ENCODE measurements around the gene PPP1R9A.

The PPP1R9A gene

GRCh38 chr7:95066737-95067530 lies 159.5 kb downstream of the PPP1R9A start (continued):
- TF ChIP-seq ZNF768 (tag by site-specific recombination; IDR thresholded peaks at IDR 0.05) (no peak), ZNF561 (tag by site-specific recombination; IDR thresholded peaks at IDR 0.05; ENCODE audit: borderline replicate concordance) (peak; percentile 62; the same call in 1 of the 2 replicates), ZNF114 (tag by site-specific recombination; IDR thresholded peaks at IDR 0.05) (no peak), ZNF792 (tag by site-specific recombination; IDR thresholded peaks at IDR 0.05) (no peak), ZNF660 (tag by site-specific recombination; IDR thresholded peaks at IDR 0.05) (no peak), ZNF416 (tag by site-specific recombination; IDR thresholded peaks at IDR 0.05) (no peak), ZBTB48 (tag by site-specific recombination; IDR thresholded peaks at IDR 0.05) (no peak), SALL2 (tag by site-specific recombination; IDR thresholded peaks at IDR 0.05; ENCODE audit: borderline replicate concordance) (no peak), ZBTB8A (tag by site-specific recombination; IDR thresholded peaks at IDR 0.05) (no peak), ZNF843 (tag by site-specific recombination; IDR thresholded peaks at IDR 0.05) (peak; percentile 95), PRDM6 (tag by site-specific recombination; IDR thresholded peaks at IDR 0.05) (peak; percentile 90), ZFP37 (tag by site-specific recombination; IDR thresholded peaks at IDR 0.05) (no peak), ZNF585B (tag by site-specific recombination; IDR thresholded peaks at IDR 0.05) (no peak), ZNF350 (tag by site-specific recombination; IDR thresholded peaks at IDR 0.05) (no peak), ZNF558 (tag by site-specific recombination; IDR thresholded peaks at IDR 0.05) (no peak), ZNF530 (tag by site-specific recombination; IDR thresholded peaks at IDR 0.05; ENCODE audit: low read depth) (no peak), ZNF830 (tag by site-specific recombination; IDR thresholded peaks at IDR 0.05; ENCODE audit: low read depth) (no peak), ZFHX2 (tag by site-specific recombination; conservative IDR thresholded peaks at IDR 0.05) (no peak), ZNF791 (tag by site-specific recombination; IDR thresholded peaks at IDR 0.05) (no peak), GFI1B (tag by site-specific recombination; IDR thresholded peaks at IDR 0.05) (peak; percentile 31; the same call in 1 of the 2 replicates), IKZF3 (tag by site-specific recombination; IDR thresholded peaks at IDR 0.05) (peak; percentile 69; the same call in 1 of the 2 replicates), ZNF274 (IDR thresholded peaks at IDR 0.05; ENCODE audit: low read length) (no peak), ZNF274 (tag by site-specific recombination; IDR thresholded peaks at IDR 0.05; ENCODE audit: borderline replicate concordance) (no peak), TCF7L2 (IDR thresholded peaks at IDR 0.05; ENCODE audit: borderline replicate concordance, low read depth, low read length) (peak; percentile 52; the same call in 1 of the 2 replicates), ZNF292 (tag by site-specific recombination; IDR thresholded peaks at IDR 0.05; ENCODE audit: borderline replicate concordance, low read depth) (no peak), REPIN1 (tag by site-specific recombination; IDR thresholded peaks at IDR 0.05; ENCODE audit: low read depth) (no peak), ZNF624 (tag by site-specific recombination; IDR thresholded peaks at IDR 0.05) (no peak), ZBTB17 (tag by site-specific recombination; IDR thresholded peaks at IDR 0.05) (no peak), ZBTB21 (tag by site-specific recombination; IDR thresholded peaks at IDR 0.05) (no peak), ZBTB10 (tag by site-specific recombination; IDR thresholded peaks at IDR 0.05) (no peak), ZNF510 (tag by site-specific recombination; IDR thresholded peaks at IDR 0.05; ENCODE audit: insufficient replicate concordance) (no peak), ZFP69B (tag by site-specific recombination; IDR thresholded peaks at IDR 0.05) (no peak), ZNF146 (tag by site-specific recombination; IDR thresholded peaks at IDR 0.05) (no peak), ZNF223 (tag by site-specific recombination; IDR thresholded peaks at IDR 0.05) (no peak), ZNF18 (tag by site-specific recombination; IDR thresholded peaks at IDR 0.05) (peak; percentile 32; the same call in 1 of the 2 replicates), GLI2 (tag by site-specific recombination; IDR thresholded peaks at IDR 0.05; ENCODE audit: borderline replicate concordance, low read depth) (peak; percentile 48; the same call in 1 of the 2 replicates), ZBTB1 (tag by site-specific recombination; IDR thresholded peaks at IDR 0.05) (no peak)
